GM19025 (cell line): ENCODE results near the gene POC1A.
"Not testable (repeated sequence)": the region's sequence is repeated elsewhere in the genome, so short reads cannot be mapped to it uniquely, and the experiment has no call there.

Source experiments
- ATAC-seq: cut with Tn5 transposase; IDR thresholded peaks from one replicate; pipeline ENCODE4 v1.9.1; 2021; ENCODE audit warnings: mild to moderate bottlenecking, low read depth, moderate library complexity; ENCODE audit not compliant: unreplicated experiment

Gene POC1A

DNA sequence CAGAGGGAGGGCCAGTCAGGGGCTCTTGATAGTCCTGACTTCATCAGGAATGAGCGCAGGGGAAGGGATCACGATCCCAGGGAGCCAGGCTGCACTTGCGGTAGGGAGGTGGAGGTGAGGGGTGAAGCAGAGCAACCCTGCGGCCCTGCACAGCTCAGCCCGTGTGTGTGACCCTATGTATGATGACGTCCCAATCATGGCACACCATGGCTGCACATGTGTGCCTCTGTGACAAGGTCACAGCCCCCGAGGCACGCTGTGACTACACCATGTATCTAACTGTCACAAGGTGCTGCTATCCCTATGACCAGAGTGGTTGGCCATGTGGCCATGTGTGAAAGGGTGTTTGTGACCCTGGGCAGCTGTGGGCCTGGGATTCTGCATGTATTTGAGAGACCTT lies 30.5 kb upstream of the POC1A start:
- ATAC-seq: no peak

DNA sequence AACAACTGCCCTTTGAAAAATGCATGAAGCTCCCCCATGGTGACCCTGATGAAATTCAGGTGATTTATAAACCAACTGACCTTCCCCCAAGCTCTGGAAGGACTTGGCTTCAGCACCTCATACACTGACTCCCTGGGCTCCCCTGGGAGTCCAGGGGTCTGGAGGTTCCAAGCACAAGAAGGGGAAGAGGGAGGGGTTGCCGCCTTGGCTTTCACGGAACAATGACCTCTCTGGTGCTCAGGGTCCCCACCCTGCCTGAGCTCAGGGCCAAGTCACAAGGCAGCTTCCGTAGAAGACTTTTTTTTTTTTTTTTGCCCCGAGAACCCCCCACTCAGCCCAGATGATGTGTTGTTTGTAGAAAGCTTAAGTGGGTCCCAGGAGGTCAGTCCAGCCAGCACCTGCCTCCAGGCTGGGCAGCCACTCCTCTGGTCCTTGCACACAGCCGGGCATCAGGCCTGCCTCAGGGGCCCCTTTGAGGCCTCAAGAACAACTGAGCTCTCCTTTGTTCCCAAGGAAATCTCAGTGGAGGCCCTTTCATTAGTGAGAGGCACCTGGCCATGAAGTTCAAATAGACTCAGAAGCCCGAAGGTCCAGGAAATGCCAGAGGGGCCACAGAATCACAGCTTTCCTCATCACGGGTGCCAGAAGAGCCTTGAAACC lies 29.7 kb upstream of the POC1A start:
- no peak for ATAC-seq

GRCh38 chr3:52182691-52183090 lies 28.5 kb upstream of the POC1A start:
- ATAC-seq: no peak

DNA sequence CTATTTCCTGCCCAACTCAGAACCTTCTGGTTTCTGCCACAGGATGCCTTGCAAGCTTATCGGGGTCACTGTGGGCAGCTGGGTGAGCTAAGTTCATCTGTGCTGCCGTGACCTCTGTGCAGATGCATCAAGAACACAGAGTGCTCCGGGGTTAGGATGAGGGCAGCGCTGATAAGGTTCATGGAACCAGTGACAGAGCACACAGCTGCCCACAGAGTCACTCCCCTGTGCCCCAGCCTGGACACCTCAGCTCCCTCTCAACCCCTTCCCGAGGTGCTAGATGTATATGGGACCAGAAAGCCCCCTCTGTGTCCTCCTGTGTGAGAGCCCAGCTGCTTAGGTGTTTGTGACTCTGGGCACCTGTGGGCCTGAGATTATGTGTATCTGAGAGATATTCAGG lies 28.0 kb upstream of the POC1A start:
- no peak for ATAC-seq

DNA sequence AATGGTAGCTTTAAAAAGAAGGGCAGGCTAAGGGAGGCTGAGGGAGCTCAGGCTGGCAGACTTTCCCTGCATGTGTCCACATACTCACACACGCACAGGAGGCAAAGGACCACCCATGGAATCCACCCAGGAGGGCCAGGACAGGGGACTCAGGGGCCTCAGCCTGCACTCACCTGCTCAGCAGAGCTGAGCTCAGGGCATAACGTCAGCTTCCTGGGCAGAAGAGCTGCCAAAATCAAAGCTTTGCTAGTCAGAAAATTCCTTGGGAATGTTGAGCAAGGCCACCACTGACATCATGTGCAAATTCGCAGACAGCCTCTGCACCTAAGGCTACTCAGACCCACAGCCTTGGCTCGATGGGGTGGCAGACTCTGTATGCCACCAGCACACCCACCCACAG lies 27.3 kb upstream of the POC1A start:
- ATAC-seq: no peak

DNA sequence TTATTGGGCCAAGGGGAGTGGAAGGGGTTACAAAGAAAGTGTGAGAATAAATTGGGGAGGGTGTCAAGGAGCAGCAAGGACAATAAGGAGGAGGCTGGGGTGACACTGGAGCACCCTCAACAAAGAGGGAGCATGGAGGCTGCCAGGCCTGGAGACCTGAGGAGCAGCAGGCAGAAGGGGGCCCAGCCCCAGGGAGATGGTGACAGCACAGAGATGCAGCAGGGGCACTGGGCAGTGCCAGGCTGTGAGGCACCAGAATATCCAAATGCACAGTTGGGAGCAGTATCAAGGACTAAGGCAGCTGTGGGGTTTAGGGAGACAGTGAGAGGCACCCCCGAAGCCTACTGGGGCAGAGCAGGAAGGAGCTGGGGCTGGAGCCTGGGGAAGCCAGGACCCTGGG lies 24.3 kb upstream of the POC1A start:
- no peak for ATAC-seq

DNA sequence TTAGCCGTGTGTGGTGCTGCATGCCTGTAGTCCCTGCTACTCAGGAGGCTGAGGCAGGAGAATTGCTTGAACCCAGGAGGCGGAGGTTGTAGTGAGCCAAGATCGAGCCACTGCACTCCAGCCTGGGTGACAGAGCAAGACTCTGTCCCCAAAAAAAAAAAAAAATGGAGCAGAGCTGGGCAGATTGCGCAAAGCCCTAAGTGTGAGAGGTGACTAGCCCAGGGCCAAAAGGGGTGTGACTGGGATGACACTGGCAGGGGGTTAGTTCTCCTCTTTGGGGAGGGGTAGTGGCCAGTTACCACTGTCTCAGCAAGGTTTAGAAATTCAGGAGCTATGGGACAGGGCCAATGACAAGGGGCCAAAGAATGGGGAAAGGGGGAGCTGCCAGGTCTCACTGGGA lies 23.9 kb upstream of the POC1A start:
- ATAC-seq: not testable (repeated sequence)

DNA sequence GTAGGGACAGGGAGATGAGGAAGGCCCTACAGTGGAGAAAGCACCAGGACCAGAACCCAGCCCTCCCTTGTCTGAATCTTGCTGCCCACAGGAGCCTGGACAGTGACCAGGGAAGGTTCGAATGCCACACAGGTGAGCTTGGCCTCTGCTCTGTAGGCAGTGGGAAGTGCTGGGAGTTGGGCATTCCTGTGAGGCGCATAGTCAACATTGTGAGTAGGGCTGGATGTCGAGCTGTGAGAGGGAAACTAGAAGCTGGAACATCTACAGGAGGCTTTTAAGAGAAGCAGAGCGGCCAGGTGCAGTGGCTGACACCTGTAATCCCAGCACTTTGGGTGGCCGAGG lies 23.4 kb upstream of the POC1A start:
- ATAC-seq: no peak

- ATAC-seq: no peak
Observed at GRCh38 chr3:52176951-52177700, 22.9 kb upstream of the POC1A start.

DNA sequence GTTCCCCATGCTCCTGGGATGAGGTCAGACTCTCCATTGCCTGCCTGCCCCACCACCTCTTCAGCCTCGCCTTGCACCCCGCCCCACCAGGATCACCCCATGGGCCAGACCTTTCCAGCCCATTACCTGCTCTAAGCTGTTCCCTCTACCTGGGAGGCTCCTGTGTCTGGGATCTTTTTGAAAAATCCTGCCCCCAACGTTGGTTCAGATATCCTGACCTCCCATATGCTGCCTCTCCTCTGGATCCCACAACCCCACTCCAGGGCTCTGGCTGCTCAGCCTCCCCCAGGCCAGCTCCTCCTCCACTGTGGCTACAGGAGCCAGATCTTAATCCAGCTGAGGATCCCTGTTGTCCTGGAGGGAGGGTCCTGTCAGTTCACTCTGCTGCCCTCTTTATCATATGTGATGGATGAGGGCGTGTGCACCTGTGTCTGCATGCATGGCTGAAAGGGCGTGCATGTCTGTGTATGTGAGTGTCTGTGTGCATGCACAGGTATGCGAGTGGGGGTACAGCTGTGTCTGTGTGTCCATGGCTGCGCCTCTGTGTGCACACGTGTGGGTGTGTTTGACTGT lies 22.0 kb upstream of the POC1A start:
- ATAC-seq: no peak

DNA sequence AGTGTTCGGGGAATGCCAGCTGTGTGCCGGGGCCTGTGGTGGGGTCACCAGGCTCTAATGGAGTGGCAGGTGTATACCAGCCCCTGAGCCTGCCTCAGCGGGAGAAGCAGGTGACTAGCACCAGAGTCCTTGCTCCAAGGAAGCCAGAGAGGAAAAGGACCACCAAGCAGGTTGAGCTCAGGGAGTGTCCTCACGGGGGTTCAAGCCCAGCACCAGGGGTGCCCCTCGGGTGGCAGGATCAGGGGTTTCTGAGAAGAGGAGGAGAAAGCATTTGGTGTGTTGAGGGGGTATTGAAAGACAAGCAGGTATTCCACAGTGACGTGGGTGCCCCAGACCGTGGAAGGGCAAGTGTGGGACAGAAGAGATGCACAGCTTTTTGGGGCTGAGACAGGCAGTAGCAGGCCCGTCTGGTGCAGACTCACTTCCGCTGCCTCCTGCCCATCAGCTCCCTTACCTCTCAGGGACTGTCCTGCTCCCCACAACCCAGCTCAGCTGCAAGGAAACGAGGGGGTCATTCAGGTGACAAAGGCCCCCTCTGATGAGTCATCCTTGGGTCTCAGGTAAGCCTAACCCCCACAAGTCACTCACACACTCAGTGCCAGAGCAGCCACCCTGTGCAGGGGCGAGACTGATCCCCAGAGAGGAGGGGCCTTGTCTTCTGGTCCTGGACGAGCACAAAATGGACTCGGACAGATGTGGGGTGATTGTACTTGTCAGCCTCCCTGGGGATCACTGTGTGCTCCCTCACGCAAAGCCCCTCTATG lies 21.4 kb upstream of the POC1A start:
- no peak for ATAC-seq

GRCh38 chr3:52174896-52175295 lies 20.7 kb upstream of the POC1A start:
- no peak for ATAC-seq

DNA sequence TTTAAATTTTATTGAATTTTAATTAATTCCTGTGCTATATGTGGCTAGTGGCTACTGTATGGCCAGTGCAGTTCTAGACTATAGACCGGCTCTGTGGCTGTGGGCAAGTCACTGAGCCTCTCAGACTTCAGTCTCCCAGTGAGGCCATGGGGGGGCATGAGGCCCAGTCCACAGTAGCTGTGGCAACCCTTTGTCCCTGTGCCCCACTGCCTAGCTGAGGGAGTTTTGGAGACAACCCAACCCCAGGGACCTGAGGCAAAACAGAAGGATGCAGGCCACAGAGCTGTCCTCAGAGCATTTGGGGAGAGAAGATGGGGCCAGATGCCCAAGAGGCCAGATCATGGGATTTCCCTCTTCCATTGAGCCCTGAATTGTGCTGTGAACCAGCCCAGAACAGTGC lies 18.9 kb upstream of the POC1A start:
- no peak for ATAC-seq

- no peak for ATAC-seq
Observed at GRCh38 chr3:52172262-52172757, 18.1 kb upstream of the POC1A start.

GRCh38 chr3:52171514-52172261 lies 17.5 kb upstream of the POC1A start:
- ATAC-seq: no peak

DNA sequence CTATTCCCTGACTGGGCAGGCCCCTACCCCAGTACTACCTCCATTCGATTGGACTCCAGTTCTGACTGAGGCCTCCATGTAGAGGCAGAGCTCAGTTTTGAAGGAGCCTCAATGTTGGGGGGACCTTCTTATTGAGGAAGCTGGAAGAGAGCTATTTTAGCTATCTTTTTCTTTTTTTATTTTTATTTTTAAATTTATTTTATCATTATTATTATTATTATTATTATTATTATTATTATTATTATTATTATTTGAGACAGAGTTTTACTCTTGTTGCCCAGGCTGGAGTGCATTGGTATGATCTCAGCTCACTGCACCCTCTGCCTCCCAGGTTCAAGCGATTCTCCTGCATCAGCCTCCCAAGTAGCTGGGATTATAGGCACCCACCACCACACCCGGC lies 16.0 kb upstream of the POC1A start:
- not testable (repeated sequence) for ATAC-seq

GRCh38 chr3:52167240-52167639 lies 13.0 kb upstream of the POC1A start:
- ATAC-seq: no peak

DNA sequence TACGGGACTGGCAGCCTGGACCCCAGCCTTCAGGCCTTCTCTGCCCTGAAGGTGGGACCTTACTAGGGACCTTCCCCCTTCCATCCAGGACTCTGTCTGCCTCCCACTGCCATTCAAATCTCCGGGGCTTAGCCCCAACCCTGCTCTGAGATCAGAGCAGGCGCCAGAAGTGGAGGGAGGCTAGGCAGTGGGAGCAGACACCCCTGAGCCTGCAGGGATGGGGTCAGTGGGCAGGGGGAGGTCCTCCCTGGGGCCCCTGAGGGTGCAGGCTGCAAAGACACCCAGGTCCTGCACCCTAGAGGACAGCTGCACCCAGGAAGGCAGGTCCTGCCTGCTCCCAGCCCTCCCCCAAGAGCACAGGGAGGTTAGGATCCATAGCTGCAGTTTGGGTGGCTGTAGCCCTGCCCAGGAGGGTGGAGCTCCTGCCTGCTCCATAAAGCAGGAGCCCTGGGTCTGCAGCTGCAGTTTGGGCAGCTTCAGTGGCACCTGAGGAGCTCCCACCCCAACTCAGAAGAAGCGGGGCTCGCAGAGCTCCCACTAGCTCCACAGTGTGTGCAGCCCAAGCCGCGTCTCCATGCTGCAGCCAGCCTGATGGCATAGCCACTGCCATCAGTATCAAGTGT lies 8.1 kb upstream of the POC1A start:
- ATAC-seq: no peak

GRCh38 chr3:52159503-52159902 lies 5.3 kb upstream of the POC1A start:
- no peak for ATAC-seq

GRCh38 chr3:52155912-52156311 lies 1.7 kb upstream of the POC1A start:
- ATAC-seq: no peak
